ENCODE results near the gene CST9.

GRCh38 chr20:23646106-23646873 is 40.6 kb upstream of the CST9 start:
- TF ChIP-seq, protein P1, sequence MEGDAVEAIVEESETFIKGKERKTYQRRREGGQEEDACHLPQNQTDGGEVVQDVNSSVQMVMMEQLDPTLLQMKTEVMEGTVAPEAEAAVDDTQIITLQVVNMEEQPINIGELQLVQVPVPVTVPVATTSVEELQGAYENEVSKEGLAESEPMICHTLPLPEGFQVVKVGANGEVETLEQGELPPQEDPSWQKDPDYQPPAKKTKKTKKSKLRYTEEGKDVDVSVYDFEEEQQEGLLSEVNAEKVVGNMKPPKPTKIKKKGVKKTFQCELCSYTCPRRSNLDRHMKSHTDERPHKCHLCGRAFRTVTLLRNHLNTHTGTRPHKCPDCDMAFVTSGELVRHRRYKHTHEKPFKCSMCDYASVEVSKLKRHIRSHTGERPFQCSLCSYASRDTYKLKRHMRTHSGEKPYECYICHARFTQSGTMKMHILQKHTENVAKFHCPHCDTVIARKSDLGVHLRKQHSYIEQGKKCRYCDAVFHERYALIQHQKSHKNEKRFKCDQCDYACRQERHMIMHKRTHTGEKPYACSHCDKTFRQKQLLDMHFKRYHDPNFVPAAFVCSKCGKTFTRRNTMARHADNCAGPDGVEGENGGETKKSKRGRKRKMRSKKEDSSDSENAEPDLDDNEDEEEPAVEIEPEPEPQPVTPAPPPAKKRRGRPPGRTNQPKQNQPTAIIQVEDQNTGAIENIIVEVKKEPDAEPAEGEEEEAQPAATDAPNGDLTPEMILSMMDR (IDR thresholded peaks at IDR 0.05 in 8 of 11, conservative IDR thresholded peaks at IDR 0.05 in 3 of 11), result no peak
- TF ChIP-seq POLR2A (IDR thresholded peaks at IDR 0.05), result no peak
- no peak for TF ChIP-seq POLR2AphosphoS5 (IDR thresholded peaks at IDR 0.05)
